ENCODE results near the gene CCDC24. TPM values are rescaled to one million over a fixed set of nuclear protein-coding genes. Genes with fewer than 3 reads are reported as not detected.

Gene CCDC24
- total and polyA plus RNA-seq, 2 of the 4 experiments (the other 2 are of a cell fraction): 1.4 to 4.6 TPM

- intact Hi-C loops (cut with micrococcal nuclease) (no loop called here), dilution Hi-C loops (cut with HindIII; ENCODE audit: low sequenced_read_pairs, unreplicated experiment) (no loop called here), in situ Hi-C loops (cut with MboI; ENCODE audit: low sequenced_read_pairs) (no loop called here)
- no peak overlapping the region for H3K14ac ChIP-seq (replicated peaks; ENCODE audit: low read depth, low read length)
- no TSS peak for BruUV-seq (replicated peaks)
- no peak for DNase-seq
- TF ChIP-seq MAFK (IDR thresholded peaks at IDR 0.05; ENCODE audit: low read depth, low read length) (no peak), BHLHE40 (IDR thresholded peaks at IDR 0.05; ENCODE audit: low read depth, low read length) (no peak)
- TF ChIP-seq, protein P1, sequence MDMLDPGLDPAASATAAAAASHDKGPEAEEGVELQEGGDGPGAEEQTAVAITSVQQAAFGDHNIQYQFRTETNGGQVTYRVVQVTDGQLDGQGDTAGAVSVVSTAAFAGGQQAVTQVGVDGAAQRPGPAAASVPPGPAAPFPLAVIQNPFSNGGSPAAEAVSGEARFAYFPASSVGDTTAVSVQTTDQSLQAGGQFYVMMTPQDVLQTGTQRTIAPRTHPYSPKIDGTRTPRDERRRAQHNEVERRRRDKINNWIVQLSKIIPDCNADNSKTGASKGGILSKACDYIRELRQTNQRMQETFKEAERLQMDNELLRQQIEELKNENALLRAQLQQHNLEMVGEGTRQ (IDR thresholded peaks at IDR 0.05; ENCODE audit: low read depth, low read length): no peak
- H3K4me3 ChIP-seq (ENCODE audit: insufficient read depth, low read depth, low read length): no peak overlapping the region
- ChIA-PET POLR2A (ENCODE audit: unreplicated experiment) (no interaction called here), CTCF (interaction anchor here (1.4 kb wide), 1 partner anchor 10 kb away, joined by 5 read pairs; no protein-coding TSS in a partner anchor)
- no peak overlapping the region for H4K91ac ChIP-seq (ENCODE audit: insufficient read depth, low read depth, low read length)
- H3K79me1 ChIP-seq (ENCODE audit: low read depth in 1 of 2, low read length in 2 of 2): no peaks in the 10 kb centered on the region
- H3K27ac ChIP-seq (ENCODE audit: insufficient read depth, low read length): no peak overlapping the region
- no peak overlapping the region for H4K5ac ChIP-seq (ENCODE audit: low read depth, low read length)
- H2AK5ac ChIP-seq (ENCODE audit: low read depth, low read length): no peak overlapping the region
- no peak overlapping the region for H2BK15ac ChIP-seq (ENCODE audit: low read depth, low read length)
- no peak for ATAC-seq (ENCODE audit: low read depth)
- H2BK5ac ChIP-seq (ENCODE audit: low read depth, low read length, poor library complexity, severe bottlenecking): no peak overlapping the region
- H3K18ac ChIP-seq (ENCODE audit: low read depth, low read length): no peak overlapping the region
- H3K4me2 ChIP-seq (ENCODE audit: low read depth, low read length): no peak overlapping the region
- H2AK9ac ChIP-seq (replicated peaks; ENCODE audit: low read depth, low read length, poor library complexity): no peak overlapping the region
- no peak overlapping the region for H4K8ac ChIP-seq (ENCODE audit: low read depth in 2 of 2, low read length in 2 of 2)
- no peaks in the 10 kb centered on the region for H3K27me3 ChIP-seq (ENCODE audit: control insufficient read depth, insufficient read depth, low read length)
- no peaks in the 10 kb centered on the region for H3K9me3 ChIP-seq (ENCODE audit: control insufficient read depth, insufficient read depth, low read length)
- no peak overlapping the region for H2BK120ac ChIP-seq (ENCODE audit: low read depth, low read length)
- no peak overlapping the region for H2BK20ac ChIP-seq (ENCODE audit: low read depth, low read length)
- 94% methylated on average over 8 of the region's 21 CpGs; no CpG with 5 or more reads in 1 of the 2 experiments for WGBS, 2 experiments (ENCODE audit: extremely low coverage in 2 of 2, insufficient read length in 1 of 2)
- H3K9me1 ChIP-seq (ENCODE audit: insufficient read depth, low read length): no peaks in the 10 kb centered on the region
- peaks cover 16% of the 10 kb centered on the region; the same call in 1 of the 2 replicates for H3K36me3 ChIP-seq (ENCODE audit: control insufficient read depth, insufficient read depth, low read length)
- no peak overlapping the region for H3K56ac ChIP-seq (ENCODE audit: extremely low read depth, insufficient read depth, low read length)
- no peak overlapping the region for H2AFZ ChIP-seq (replicated peaks; ENCODE audit: low read length, poor library complexity)
- H3K9ac ChIP-seq (ENCODE audit: low read depth, low read length): no peak overlapping the region
- no peak overlapping the region for H3K23ac ChIP-seq (ENCODE audit: low read depth, low read length)
- no peaks in the 10 kb centered on the region for H4K20me1 ChIP-seq (ENCODE audit: insufficient read depth, low read length)
- no peak overlapping the region for H3K4ac ChIP-seq (ENCODE audit: low read depth, low read length)
- H3K4me1 ChIP-seq (ENCODE audit: control insufficient read depth, insufficient read depth, low read length): 0 out of 2 replicates have a peak, but pooled peaks cover 3% of the 10 kb centered on the region
These were observed 4.8 kb downstream of the CCDC24 start for GRCh38 chr1:43995984-43996732.
